ENCODE measurements around the gene HSPBP1.
A peak's percentile ranks its signal among the peaks of the same experiment; 100 is the strongest.

Gene HSPBP1, protein sequence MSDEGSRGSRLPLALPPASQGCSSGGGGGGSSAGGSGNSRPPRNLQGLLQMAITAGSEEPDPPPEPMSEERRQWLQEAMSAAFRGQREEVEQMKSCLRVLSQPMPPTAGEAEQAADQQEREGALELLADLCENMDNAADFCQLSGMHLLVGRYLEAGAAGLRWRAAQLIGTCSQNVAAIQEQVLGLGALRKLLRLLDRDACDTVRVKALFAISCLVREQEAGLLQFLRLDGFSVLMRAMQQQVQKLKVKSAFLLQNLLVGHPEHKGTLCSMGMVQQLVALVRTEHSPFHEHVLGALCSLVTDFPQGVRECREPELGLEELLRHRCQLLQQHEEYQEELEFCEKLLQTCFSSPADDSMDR
- total RNA-seq, result 5.4 to 15.9 (median 11.6) reads per million in 18 experiments

GRCh38 chr19:55279770-55280643 is at the start of gene HSPBP1:
HSPBP1 (minus strand) TSS chr19:55280110; CDS start chr19:55279608, 502 bp downstream.
- DNase-seq, result peak; percentile 84 to 89

- DNase-seq, result peak; percentile 24 to 63
These were observed 48.9 kb upstream of the HSPBP1 start for GRCh38 chr19:55328774-55329318.

GRCh38 chr19:55325172-55325571 is 45.3 kb upstream of the HSPBP1 start, which contains the start of gene TMEM150B:
TMEM150B (minus strand) TSS chr19:55325341; CDS start chr19:55321036, 4,305 bp downstream.
- peak; percentile 69 to 76 for DNase-seq

GRCh38 chr19:55324662-55325061 is 44.8 kb upstream of the HSPBP1 start:
- peak in 1 of 2 donors; percentile 22 for DNase-seq

- no peak for DNase-seq
These were observed 42.4 kb upstream of the HSPBP1 start for GRCh38 chr19:55322204-55322885.

DNA sequence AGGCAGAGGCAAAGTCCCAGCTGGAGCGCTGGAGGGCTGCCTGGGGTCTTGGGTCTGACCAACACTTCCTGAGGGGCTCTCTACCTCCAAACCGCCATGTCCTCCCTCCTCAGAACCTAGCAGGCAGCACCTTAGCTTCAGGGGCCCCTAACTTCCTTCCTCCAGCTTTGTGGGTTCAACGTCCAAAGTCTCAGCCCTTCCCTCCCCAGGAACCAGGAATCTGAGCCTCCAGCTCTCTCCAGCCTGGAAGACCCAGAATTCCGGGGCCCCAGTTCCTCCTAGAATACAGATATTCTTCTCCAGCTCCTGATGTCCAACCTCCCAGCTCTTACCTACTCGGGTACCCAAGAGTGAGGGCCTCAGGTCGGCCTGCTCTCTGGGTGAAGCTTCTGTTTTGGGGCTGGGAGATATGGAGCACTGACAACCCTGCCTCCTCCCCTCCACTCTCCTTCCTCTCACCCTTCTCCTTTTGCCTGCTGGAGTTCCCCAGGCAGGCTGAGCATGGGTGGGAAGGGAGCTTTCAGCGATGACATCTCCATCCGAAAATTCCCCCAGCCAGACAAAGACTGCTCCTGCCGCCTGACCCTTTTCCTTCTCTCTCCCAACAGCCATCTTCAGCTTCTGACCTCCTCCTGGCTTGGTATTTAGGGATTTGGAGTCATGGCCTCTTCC is 41.7 kb upstream of the HSPBP1 start:
- peak in 1 of 2 donors; percentile 42 for DNase-seq

- DNase-seq, result no peak
These were observed 41.0 kb upstream of the HSPBP1 start for GRCh38 chr19:55320844-55321419.

DNA sequence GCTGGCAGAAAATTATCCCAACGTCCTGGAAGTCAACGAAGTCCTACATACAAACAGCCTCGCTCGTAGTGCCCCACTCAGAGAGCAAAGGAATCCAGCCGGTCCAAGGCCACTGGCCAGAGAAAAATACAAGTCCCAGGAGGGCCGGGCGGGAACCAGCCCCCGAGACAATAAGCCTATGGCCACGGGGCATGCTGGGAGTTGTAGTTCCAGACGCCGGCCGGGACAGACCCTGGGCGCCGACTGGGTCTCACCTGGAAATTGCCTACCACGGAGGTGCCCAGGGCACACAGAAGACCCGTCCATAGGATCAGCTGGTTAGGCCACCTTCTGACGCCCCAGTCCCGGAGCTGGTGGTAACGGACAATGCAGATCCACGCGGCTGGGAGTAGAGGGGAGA is 39.9 kb upstream of the HSPBP1 start:
- DNase-seq, result no peak

GRCh38 chr19:55316646-55317045 is 36.7 kb upstream of the HSPBP1 start:
- no peak for DNase-seq

- DNase-seq, result no peak
These were observed 36.1 kb upstream of the HSPBP1 start for GRCh38 chr19:55315956-55316525.

GRCh38 chr19:55314396-55314795 is 34.5 kb upstream of the HSPBP1 start:
- no peak for DNase-seq

GRCh38 chr19:55312621-55313512 is 33.0 kb upstream of the HSPBP1 start:
- no peak for DNase-seq

DNA sequence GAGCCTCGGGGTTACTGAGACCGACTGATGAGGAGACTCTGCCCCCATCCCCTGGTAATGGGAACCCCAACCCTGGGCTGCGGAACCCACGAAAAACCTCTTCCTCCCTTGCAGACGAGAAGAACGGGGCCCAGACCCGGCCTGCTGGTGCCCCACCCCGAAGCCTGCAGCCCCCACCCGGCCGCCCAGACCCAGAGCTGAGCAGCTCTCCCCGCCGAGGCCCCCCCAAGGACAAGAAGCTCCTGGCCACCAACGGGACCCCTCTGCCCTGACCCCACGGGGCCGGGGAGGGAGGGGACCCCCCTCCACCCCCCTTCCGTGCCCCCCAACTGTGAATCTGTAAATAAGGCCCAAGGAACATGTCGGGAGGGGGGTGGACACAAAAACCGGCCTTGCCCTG is 31.9 kb upstream of the HSPBP1 start:
- no peak for DNase-seq

DNA sequence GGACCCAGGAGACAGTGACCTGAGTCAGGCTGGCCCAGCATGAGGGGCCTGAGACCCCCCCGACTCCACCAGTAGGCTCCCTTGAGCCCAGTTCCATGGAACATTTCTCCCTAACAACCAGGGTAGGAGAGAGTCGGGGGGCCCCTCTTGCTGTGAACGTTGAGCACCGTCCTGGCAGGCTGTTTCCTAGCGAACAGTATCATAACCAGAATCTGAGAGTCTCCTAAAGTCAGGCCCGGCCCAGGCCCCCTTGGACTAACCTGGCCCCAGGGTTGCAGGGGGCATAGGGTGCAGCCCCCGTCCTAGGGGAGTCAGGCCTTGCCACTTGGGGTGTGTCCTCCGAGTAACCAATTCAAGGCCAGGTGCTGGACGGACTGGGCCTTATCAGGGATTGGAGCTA is 31.5 kb upstream of the HSPBP1 start:
- DNase-seq, result no peak

DNA sequence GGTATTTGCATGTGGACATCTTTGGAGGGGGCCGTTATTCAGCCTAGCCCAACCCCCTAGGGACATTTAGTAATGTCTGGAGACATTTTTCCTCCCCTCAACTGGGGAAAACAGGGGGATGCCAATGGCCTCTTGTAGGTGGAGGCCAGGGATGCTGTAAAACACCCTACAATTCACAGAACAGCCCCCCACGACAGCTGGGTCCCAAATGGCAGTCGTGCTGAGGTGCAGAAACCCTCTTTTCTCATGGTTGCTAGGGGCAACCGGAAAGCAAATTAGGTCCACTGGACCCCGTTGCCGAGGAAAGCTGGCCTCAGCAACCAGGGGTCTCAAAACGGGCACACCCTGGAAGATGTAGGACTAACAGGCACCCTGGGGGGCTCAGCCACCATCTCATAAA is 30.6 kb upstream of the HSPBP1 start:
- no peak for DNase-seq

- DNase-seq, result no peak
These were observed 29.5 kb upstream of the HSPBP1 start for GRCh38 chr19:55309448-55309847.

DNA sequence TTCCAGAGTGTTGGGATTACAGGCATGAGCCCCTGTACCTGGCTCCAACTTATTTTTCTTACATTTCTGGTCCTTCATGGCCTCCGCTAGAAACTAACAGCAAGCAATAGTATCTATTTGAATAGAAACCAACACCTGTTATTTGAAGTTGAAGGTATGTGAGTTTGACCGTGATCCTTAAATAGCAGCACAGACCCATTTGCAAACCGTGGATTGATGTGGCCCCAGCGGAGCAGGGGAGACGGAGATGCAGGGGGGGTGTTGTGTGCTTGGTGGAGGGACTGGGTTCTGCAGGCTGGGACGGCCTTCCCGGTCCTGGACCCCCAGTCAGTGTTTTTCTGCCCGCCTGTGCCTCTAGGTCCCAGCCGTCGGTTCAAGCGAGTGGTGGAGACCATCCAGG is 28.4 kb upstream of the HSPBP1 start:
- no peak for DNase-seq

DNA sequence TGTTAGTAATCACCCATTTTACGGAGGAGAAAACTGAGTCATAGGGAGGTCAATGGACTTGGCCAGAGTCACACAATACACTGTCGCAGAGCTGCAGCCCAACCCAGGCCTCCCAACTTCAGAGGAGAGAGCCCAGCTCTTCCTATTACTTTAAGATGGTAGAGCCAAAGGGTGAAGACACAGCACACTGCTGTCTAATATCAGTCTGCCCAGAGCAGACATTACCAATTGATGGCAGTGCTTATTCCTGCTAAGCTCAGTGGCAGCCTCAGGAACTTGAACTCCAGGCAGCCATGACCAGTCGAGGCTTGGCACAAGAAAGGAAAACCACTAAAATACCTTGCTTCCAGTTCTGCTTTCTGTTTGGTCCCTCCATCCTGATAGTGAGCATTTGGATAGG is 26.8 kb upstream of the HSPBP1 start:
- DNase-seq, result no peak

DNA sequence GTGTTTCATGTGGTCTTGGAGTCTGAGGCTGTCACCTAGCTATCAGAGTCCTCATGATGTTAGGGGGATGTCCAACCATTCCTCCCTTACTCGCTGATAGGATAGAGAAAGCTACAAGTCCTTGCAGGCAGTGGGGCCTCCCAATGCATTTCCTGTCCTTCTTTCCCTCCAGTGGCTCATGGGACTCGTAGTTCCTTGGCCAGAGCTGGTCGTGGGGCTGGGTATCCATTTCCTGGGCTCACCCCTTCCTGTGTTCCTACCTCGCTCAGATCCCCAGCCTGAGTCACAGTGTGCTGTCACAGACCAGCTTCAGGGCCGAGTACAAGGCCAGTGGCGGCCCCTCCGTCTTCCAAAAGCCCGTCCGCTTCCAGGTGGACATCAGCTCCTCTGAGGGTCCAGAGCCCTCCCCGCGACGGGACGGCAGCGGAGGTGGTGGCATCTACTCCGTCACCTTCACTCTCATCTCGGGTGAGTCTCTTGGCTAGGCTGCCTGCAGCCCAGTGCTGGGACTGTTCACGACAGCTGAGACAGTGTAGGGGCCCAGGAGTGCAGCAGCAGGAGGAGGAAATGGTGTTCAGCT is 26.2 kb upstream of the HSPBP1 start:
- DNase-seq, result no peak

GRCh38 chr19:55305491-55305890 is 25.6 kb upstream of the HSPBP1 start:
- peak; percentile 16 to 53 for DNase-seq

Measured in inflammatory macrophage (primary cell).